ENCODE measurements around the gene MECR.

DNA sequence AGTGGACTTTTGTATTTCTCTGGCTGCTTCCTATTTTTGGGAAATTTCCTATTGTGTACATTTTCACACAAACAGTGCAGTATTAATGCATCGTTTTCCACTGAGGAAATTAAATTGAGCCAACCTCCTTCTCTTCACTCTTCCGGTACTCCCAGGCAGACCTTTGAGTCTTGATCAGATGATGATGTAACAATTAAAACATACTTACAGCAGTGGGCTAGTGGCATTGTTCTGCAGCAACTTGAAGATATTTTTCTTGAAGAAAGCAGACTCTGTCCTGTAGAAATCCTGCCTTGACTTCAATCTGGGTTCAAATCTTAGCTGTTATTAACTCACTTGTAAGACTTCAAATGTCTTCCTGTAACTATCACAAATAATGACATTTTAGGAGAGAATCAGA is 88.0 kb downstream of the MECR start:
- no peak for TF ChIP-seq POLR2A (IDR thresholded peaks at IDR 0.05)
- TF ChIP-seq, protein P1, sequence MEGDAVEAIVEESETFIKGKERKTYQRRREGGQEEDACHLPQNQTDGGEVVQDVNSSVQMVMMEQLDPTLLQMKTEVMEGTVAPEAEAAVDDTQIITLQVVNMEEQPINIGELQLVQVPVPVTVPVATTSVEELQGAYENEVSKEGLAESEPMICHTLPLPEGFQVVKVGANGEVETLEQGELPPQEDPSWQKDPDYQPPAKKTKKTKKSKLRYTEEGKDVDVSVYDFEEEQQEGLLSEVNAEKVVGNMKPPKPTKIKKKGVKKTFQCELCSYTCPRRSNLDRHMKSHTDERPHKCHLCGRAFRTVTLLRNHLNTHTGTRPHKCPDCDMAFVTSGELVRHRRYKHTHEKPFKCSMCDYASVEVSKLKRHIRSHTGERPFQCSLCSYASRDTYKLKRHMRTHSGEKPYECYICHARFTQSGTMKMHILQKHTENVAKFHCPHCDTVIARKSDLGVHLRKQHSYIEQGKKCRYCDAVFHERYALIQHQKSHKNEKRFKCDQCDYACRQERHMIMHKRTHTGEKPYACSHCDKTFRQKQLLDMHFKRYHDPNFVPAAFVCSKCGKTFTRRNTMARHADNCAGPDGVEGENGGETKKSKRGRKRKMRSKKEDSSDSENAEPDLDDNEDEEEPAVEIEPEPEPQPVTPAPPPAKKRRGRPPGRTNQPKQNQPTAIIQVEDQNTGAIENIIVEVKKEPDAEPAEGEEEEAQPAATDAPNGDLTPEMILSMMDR (IDR thresholded peaks at IDR 0.05), result no peak

All from esophagus squamous epithelium (tissue), 4 donors.